Measurements from ENCODE around the gene GATM.
"Not testable (repeated sequence)": the region's sequence is repeated elsewhere in the genome, so short reads cannot be mapped to it uniquely, and the experiment has no call there.

GATM gene

DNA sequence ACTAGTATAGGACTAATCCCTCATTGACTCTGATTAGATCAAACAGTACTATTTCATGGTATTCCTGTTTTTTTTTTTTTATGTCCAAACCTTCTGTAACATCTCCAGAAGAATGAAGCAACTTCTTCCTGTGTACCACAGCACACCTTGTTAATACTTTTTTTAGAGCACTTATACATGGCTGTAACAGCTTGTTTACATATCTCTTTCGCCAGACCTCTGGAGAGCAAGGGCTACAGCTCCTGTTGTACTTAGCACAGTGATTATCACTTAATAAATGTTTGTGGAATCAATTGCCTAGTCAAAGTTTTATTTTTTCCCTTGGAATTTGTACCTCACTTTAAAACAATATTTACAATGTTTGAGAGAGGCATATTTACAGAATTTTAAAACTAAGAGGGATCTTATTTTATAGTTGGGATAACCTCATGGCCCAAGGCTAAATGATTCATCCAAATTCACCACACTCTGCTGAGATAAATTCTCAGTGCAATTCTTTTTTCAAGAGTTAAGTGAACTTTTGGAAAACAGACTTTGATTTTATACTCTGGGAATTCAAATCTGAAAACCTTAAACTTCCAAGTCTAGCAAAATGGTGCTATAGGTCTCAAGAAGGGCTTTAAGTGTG, 9.2 kb upstream of the GATM start:
- no peak for DNase-seq

DNA sequence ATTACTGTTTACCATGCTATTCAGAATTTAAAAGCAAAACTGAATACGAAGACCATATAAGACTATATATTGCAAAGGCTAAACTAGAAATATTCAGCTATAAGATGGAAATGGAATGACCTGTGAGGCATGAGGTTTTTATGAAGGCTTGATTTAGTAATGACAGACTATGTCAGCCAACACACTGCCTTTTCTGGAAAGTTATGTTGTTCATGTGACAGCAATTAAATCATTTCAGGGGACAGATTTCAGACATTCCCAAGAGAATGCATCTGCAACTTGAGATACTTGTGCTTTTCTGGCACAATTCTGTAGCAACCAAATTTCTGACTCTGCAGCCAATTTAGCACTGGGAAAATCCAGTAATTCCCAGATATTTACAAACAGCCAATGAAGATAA, 8.6 kb upstream of the GATM start:
- no peak for DNase-seq

DNA sequence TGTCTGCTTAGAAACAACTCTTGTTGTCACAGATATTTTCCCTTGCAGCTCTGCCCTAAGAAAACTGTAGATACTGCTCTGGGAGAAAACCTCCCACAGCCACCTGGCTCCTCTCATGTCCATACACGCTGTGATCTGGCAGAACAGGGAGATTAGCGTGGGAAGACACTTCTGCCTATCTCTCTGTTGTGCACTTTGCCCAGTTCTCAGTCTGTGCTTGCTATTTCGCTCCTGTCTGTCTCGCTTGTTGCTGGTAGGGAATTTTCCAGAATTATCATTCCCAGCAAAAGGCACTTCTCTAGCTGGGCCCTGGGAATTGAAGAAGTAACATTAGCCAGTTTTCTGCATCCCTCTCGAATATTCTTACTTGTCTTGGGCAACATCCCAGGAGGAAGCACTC, 8.1 kb upstream of the GATM start:
- no peak for DNase-seq

DNA sequence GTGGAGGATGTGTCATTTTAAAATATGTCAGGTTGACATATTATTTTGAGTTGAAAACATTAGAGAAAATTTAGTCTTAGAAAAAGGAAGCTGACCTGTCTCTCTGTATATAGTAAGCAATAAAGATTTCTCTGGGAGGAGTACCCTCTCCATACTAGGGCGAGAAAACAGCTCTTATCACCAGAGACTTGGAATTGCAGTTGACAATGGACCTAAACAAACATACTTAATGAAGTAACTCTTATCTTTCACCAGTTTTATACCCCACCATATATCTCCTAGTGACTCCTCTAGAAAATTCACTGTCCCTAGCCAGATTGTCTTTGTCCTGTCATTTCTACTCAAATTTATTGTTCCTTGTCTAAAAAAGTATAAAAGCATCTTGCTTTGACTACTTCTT, 7.2 kb upstream of the GATM start:
- no peak for DNase-seq

DNA sequence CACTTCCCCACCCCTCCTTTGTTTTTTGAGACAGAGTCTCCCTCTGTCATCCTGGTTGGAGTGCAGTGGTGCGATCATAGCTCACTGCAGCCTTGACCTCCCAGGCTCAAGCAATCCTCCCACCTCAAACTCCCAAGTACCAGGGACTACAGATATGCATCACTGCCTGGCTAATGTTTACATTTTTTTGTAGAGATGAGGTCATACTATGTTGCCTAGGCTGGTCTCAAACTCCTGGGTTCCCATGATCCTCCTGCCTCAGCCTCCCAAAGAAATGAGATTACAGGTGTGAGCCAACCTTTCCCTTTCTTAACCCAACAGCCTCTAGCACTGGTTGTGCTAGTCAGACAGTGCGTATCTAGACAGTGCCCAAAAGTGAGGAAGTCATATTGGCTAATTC, 6.4 kb upstream of the GATM start:
- DNase-seq: no peak

DNA sequence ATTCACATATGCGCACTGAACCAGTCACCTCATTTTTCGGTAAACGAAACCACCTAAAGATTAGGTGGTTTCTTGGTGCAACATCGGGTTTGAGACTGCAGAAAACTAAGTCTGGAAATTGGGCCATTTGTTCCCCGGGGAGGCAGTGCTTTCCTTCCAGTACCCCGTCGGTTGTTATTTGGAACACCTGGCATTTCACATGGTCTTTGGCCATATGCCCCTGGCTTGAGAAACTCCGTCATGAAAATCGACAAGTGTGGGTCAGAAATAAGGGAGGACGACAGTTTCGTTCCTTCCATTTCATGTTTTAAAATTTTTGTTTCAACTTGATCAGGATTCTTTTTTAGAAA, 544 bp upstream of the GATM start:
- no peak for DNase-seq

DNA sequence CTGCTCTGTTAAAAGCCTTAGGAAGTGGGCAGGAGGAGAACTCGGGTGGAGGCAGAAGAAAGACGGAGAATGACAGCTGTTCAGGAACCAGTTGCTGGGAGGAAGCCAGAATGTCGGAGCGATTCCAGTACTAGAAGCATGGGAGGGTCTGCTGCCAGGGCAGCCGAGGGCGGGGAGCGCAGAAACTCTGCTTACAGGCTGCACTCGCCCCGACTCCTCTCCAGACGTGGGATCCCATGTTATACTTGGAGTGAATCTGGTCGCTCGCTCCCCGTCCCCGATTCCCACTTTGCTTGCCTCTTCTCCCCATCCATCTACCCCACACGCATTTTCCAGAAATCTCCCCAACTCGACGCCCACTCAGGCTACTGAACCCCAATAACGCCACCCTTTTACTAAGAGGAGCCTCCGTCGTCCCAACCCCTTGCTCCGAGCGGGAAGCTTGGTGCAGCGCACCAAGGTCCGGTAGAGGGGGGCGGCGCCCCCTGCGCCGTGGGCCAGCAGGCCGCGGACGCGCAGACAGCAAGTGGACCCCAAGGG, 665 bp downstream of the GATM start:
- DNase-seq: no peak

DNA sequence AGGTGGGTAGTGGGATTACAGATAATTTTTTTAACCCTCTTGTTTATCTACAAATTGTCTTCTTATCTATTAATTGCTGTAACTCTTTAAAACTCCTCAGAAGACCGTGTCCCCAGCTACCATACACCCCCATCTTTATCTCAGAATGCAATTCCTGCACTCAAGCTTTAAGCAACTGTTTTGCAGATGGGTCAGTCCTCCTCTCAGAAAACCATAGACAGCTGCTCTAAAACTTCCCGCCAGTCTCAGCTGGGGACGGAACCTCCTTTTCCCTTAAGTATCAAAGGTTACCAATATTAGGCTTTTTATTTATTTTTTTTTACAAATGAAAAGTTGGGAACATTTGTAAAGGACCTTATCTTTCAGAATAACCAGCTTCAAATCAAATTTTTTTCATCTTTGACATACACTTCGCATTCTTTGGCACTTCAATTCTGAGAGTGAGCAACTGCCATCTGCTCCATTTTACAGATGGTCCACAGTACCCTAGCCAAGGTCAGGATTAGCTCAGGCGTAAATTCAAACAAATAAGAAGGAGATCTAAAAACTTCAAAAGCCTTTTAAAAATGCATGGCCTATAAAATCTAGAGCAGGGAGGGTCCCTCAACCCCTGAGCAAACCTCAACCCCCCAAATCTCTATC, 1.3 kb downstream of the GATM start:
- no peak for DNase-seq

DNA sequence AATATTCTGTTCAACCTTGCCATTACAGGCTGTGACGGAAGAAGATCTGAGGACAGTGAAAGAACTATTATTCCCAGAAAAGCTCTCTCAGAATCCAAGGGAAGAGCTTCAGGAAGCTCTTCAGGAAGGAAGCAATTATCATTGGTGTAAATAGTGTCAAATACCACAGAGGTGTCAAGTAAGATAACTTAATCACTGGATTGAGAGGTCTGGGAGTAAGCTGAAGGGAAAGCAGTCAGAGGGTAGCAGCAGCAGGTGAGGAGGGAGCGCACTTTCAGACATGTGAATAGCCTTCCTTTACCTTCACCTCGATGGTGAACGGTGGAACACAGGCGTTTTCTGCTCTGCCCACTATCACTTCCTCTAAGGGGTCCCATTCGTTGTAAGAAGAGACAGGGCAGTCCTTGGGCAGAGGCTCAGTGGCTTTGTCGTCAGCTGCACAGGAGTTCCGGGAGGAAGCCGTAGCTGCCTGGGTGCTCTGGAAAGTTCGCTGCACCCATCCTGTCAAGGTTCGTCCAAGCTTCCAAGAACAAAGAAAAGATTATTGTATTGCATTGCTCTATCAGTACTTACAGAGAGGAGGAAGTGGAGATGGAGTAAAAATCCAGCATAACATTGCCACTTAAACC, 1.9 kb downstream of the GATM start:
- DNase-seq: no peak

DNA sequence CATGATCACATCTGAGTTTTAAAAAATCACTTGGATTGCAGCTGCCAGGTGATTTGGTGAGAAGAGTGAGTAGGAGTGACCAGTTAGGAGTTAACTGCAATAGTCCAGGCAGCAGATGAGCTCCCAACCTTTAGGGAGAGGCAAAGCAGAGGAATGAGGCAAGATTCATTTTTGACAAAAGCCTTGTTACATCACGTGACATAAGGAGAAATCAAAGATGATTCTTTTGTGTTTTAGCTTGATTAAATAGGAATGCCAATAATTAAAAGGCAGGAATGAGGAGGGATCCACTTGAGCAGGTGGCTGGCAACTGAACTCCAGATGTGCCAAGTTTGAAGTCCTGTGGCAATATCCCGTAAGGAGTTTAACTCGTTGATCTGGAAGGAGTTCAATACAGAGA, 2.5 kb downstream of the GATM start:
- DNase-seq: no peak

DNA sequence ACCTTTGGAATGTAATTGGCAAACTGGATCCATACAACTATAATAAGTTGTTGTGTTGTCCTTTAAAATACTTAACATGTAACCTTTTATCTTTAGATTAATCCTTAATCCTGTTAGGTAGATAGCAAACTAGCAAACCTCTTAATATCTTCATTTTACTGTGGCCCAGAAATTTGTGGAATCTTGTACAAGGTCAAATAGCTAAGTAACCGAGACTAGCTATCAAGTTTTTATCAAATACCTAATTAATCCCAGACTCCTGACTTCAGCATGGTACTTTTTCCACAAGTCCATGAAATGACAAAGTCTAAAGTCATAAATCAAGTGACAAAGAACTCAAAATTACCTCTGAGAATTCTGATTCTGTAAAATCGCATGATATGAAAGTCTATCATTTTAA, 4.4 kb downstream of the GATM start:
- DNase-seq: no peak

DNA sequence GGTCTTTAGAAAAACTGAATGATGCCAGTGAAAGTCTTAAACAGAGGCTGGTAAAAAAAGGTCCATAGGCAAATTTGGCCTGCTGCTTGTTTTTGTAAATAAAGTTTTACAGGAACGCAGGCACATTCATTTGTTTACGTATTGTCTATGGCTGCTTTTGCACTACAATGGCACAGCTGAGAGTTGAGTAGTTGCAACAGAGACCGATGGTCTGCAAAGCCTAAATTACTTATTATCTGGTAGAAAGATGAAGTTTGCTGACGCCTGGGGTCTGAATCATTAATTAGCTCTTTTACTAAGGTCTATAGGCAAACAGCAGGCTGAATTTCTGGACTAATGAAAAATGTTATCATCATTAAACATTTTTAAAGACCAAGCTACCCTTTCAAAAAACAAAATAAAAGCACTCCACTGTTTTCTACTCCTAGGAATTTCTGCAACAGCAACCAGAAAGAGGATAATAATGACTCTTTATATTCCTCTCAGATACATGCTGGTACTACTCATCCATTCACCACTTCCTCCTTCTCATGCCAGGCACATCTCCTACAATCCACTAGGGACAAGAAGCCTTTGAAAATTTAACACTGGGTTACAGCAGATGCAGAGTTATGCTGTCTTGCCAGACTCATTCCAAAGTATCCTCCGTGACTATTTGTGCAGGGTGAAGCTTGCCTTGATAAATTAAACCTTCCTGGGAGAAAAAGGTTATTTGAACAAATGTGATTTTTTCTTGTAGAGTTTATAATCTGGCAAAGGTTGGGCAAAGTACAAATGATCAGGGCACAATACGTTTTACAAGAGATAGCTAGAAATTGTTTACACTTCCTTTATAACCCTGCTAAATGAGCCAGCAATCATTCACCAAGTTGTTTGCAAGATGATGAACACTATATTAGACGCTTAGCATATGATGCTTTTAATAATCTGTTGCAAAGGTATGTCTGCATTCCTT, 6.0 kb downstream of the GATM start:
- no peak for DNase-seq

DNA sequence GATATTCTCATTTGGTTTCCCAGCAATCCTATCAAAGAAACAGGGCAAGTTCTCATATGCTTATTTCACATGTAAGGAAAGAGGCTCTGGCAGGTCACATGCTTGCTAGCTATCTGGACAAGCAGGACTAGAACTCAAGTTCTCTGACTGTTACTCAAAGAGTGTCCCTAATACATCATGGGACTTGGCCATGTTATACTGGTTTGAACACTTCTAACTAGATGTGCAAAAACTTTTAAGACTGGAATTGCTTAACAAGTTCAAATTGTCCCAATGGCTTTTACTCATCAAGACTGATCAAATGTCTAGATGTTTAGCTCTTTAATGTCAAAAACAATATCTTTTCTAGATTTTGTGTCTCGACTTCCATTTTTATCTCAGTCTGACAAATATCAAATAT, 6.8 kb downstream of the GATM start:
- no peak for DNase-seq

DNA sequence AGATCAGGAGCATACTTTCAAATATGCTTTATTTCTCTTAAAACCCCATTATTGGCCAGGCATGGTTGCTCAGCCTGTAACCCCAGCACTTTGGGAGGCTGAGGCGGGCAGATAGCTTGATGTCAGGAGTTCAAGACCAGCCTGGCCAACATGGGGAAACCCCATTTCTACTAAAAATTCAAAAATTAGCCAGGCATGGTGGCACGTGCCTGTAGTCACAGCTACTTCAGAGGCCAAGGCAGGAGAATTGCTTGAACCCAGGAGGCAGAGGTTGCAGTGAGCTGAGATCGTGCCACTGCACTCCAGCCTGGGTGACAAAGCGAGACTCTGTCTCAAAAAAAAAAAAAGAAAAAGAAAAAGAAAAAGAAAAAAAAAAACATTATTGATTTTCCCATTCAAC, 8.3 kb downstream of the GATM start:
- not testable (repeated sequence) for DNase-seq

DNA sequence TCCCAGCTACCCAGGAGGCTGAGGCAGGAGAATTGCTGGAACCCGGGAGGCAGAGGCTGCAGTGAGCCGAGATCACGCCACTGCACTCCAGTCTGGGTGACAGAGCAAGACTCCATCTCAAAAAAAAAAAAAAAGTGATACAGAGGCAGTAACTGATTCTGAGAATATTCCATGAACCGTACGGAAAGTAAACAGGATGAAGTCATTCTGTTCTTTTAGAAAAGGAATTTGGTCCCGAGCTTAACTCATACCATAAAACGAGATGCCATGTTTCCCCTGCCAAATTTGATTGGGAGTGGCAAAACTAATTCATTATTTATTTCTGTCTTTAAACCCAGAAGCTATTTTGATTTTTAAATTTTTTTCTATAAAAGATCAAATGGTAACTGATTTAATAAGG, 11.1 kb downstream of the GATM start:
- not testable (repeated sequence) for DNase-seq

DNA sequence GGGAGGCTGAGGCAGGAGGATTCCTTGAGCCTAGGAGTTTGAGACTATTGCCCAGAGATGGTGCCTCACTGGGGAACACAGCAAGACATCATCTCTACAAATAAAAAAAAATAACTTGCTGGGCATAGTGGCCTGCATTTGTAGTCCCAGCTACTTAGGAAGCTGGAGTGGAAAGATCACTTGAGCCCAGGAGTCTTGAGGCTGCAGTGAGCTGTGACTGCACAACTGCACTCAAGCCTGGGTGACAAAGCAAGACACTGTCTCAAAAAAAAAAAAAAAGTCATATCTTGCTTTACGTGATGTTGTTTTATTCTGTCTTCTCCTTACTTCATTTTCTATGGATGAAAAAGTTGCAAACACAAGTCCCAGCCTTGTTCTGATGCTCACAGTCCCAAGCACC, 14.1 kb downstream of the GATM start:
- no peak for DNase-seq

DNA sequence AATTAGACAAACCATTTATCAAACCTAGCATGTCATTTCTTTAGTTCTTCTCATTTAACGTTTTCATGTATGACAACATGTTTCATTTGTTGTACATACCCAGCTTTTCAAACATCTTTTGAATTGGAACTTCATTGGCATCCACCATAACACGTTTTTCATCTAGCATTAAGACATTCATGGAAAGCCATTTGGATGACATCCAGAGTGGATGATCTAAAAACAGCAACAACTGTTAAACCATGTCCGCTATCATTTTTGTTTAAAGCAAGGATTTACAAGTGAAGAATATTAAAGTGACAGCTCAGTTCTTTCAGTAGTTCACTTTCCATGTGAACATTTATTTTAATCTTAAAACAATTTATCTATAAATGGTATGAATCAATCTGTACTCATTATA, 14.5 kb downstream of the GATM start:
- DNase-seq: no peak

DNA sequence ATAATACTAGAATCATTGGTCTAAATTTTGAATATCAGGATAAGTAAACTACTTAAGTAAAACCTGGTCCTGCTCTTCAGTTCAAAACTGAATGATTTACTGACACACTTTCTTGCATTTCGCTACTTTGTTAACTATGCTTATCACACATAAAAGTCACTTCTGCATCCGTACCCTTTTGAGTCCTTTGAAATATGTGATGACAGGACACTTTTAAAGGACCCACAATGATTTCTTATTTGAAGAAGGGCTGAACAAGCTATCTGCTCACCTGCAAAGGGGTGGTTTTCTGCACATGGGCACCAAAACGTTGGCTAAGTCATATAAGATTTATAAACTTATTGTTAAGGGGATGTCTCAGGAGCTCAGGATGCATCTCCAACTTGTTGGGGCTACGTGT, 15.0 kb downstream of the GATM start:
- no peak for DNase-seq

DNA sequence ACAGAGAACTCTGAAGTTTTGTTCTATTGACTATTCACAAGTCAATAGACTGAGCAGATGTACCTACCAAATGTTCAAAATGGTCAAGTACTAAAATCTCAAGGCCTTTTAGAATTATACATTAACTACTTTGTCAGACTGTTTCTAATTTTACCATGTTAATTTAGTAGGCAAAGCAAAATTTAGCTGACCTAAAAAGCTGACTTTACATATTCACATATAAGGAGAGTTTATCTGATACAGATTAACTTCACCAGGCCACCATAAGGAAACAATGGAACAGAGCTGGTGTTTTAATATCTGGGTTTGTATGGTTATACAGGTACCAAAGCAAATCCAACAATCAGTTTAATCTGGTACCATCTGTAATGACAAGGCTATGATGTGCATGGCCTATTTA, 15.9 kb downstream of the GATM start:
- no peak for DNase-seq

DNA sequence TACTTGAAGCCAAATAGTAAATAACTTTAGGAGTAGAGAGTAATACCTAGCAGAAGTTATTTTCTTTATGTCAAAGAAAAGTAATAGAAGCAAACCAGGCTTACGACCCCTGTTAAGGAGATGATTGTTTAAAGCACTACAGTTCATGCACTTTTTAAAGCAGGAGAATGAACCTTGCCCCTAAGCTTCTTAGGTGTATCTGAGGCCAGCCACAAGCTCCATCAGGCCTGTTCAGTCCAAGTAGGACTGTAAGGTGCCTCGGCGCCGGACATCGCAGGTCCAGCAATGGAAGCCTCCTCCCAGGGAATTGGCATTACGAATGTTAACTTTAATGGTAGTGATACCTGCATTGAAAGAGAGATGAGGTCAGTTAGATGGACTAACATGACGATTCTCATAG, 16.5 kb downstream of the GATM start:
- no peak for DNase-seq

DNA sequence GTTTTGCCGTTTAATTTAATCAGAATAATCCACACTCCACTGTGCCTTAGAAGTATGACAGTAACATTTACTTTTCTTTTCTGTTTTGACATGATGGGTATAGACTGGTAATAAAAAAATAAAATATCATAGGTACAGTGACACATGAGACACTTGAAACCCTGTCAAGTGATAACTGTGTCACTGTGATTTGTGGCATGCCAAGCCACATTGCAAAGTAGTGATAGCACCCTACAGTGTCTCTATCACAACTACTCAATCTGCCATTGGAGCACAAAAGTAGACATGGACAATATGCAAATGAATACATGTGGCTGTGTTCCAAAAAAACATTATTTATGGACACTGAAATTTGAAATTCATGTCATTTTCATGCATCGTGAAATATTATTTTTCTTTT, 22.5 kb downstream of the GATM start:
- DNase-seq: no peak

DNA sequence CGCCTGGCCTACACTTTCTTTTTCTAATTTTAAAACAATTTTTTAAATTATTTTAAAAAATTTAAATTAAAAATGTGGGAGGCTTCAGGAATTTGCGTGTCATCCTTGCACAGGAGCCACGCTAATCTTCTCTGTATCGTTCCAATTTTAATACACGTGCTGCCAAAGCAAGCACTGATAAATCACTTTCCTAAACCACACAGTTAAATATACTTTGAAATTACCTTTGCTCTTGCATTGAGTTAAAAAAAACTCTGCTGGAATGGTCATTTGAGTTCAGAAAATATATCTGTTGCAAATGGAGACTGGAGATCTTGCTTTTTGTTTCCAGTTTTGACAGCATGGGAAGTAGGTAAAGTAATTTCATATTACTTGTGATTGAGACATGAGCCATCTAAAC, 23.6 kb downstream of the GATM start:
- DNase-seq: no peak

DNA sequence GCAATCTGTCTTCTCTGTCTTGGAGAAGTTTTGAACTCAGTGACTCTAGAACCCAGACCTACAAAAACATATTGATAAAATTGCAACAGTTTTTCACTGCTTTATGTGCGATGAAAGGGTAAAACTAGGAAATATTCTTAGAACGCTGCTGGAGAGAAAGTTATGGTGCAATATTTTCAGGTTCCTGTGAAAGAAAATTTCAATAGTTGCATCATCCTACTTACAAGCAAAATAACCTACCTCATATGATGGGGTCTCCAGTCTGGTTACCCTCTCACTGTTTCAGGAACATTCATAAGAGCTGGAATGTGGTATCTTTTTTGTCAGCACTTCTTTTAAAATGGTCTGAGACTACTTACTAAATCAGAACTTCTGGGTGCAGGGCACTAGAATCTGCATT, 27.1 kb downstream of the GATM start:
- no peak for DNase-seq

DNA sequence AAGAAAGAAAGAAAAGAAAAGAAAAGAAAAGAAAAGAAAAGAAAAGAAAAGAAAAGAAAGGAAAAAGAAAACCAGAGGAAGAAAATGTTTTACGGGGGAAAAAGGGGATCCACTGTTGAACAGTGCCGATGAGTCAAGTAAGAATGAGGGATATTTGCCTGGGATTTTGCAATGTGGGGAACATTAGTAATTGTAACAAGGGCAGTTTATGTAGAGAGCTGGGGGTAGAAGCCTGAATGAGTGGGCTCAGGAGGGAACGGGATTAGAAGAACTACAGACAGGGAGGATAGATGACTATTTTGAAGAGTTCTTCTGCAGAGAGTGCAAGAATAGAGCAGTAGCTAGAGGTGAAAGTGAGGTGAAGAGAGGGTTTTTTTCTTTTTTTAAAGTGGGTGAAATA, 28.7 kb downstream of the GATM start:
- DNase-seq: no peak

Measured in NCI-H187 (cell line).